ENCODE data around the gene MOK.

DNA sequence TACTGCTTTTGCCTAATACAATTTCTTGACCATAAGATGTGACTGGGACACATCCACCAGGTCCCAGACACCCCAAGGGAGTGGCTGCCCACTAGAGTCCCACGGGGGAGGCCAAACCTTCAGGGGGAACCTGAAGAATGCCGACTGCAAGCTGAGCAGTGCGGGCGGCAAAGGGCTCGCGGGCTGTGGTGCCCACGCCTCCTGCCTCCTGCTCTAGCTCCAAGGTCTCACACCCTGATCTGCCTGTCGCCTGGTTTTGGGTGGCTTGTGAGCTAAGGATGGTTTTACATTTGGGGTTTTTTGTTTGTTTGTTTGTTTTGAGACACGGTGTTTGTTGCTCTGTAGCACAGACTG lies 75.2 kb downstream of the MOK start:
- TF ChIP-seq POLR2A (IDR thresholded peaks at IDR 0.05) = no peak
- TF ChIP-seq, protein P1, sequence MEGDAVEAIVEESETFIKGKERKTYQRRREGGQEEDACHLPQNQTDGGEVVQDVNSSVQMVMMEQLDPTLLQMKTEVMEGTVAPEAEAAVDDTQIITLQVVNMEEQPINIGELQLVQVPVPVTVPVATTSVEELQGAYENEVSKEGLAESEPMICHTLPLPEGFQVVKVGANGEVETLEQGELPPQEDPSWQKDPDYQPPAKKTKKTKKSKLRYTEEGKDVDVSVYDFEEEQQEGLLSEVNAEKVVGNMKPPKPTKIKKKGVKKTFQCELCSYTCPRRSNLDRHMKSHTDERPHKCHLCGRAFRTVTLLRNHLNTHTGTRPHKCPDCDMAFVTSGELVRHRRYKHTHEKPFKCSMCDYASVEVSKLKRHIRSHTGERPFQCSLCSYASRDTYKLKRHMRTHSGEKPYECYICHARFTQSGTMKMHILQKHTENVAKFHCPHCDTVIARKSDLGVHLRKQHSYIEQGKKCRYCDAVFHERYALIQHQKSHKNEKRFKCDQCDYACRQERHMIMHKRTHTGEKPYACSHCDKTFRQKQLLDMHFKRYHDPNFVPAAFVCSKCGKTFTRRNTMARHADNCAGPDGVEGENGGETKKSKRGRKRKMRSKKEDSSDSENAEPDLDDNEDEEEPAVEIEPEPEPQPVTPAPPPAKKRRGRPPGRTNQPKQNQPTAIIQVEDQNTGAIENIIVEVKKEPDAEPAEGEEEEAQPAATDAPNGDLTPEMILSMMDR (IDR thresholded peaks at IDR 0.05) = no peak

Measured in vagina (tissue), 2 donors.